NCI-H526 (cell line): ENCODE results near the gene ANK2.

Experiments
- DNase-seq, 2 experiments: peaks; one replicate each; lab custom pipeline; 2025; lab: John Stamatoyannopoulos, UW

ANK2 gene

DNA sequence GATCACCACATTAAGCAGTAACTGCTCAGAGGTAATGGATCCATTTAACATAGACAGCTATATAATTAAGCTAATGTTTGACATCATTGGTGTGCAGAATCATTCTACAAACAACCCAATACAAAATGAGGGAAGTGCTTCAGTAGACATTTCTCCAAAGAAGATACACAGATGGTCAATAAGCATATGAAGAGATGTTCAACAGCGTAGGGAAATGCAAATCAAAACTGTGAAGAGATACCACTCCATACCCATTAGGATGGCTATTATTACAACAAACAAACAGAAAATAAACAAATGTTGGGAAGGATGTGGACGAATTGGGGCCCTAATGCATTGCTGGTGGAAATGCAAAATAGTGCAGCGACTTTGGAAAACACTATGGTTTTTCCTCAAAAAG, 294.6 kb downstream of the ANK2 start:
- DNase-seq, result no peak

DNA sequence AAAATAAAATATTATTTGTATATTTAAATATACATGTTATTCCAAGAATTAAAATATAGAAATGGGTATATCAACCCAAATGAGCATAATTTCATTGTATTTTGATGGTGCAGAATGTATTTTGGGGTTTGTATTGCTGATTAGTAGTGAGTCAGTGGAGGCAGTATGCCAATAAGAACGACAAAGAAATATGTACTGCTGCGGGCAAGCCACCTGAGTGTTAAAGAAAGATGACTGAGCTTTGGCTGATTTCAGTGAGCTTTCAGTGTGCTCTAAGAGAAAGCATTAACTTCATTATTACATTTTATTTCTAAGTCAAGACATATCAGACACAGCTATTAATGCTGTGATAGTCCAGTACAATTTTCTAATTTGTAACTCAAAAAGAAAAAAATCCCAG, 297.8 kb downstream of the ANK2 start:
- no peak for DNase-seq

DNA sequence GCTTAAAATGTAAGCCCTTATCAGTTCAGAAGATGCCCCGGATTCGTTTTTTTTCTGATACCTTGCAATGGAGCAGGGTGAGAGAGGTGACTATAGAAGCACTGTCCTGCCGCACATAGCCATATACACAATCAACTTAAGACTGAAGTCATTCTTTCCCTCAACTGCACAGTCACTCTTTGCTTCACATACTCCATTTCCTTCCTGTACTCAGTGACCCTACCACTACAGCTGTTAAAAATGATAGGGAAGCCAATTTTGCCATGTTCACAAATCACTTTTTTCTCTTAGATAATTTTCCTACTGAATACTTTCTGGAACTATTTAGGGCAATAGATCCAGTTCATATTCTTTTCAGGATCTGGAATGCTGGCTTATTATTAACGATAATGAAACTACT, 300.0 kb downstream of the ANK2 start:
- no peak for DNase-seq

DNA sequence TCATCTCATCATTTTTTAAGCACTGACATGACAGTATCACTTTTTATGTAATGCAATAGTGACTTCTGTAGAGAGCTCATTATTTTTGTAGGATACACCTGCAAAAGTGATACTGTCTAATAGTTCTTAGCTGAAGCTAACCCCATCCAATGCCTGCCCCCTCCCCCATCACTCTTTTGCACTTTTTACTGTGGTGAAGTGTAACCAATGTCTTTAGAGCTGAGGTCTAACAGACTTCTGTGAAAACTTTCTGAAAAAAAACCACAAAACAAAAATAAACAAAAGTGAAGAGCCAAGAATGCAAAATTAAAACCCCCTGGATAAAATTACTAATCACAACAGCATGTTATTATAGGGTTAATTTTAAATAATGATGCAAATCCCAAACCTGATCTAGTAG, 301.1 kb downstream of the ANK2 start:
- no peak for DNase-seq

DNA sequence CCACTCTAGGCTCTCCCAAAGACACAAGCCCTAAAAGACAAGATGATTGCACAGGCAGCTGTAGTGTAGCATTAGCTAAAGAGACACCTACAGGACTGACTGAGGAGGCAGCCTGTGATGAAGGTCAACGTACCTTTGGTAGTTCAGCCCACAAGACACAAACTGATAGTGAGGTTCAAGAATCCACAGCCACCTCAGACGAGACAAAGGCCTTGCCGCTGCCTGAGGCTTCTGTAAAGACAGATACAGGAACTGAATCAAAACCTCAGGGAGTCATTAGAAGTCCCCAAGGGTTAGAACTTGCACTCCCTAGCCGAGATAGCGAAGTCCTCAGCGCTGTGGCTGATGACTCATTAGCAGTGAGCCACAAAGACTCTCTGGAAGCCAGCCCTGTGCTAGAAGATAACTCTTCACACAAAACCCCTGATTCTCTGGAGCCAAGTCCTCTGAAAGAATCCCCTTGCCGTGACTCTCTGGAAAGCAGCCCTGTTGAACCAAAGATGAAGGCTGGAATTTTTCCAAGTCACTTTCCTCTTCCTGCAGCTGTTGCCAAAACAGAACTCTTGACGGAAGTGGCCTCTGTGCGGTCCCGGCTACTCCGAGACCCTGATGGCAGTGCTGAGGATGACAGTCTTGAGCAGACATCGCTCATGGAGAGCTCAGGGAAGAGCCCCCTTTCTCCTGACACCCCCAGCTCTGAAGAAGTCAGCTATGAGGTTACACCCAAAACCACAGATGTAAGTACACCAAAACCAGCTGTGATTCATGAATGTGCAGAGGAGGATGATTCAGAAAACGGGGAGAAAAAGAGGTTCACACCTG, 306.3 kb downstream of the ANK2 start:
- no peak for DNase-seq

DNA sequence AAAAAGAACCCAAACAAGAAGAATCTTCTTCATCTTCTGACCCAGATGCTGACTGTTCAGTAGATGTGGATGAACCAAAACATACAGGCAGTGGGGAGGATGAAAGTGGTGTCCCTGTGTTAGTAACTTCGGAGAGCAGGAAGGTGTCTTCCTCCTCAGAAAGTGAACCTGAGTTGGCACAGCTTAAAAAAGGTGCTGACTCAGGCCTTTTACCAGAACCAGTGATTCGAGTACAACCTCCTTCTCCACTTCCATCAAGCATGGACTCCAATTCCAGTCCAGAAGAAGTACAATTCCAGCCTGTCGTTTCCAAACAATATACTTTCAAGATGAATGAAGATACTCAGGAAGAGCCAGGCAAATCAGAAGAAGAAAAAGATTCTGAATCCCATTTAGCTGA, 307.0 kb downstream of the ANK2 start:
- DNase-seq, result no peak

DNA sequence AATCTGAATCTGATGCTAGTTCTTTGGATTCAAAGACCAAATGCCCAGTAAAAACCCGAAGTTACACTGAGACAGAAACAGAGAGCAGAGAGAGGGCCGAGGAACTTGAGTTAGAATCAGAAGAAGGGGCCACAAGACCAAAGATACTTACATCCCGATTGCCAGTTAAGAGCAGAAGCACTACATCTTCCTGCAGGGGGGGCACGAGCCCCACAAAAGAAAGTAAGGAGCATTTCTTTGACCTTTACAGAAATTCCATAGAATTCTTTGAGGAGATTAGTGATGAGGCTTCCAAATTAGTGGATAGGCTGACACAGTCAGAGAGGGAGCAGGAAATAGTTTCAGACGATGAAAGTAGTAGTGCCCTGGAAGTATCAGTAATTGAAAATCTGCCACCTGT, 309.3 kb downstream of the ANK2 start:
- DNase-seq, result peak in 1 of 2 experiments; percentile 11

DNA sequence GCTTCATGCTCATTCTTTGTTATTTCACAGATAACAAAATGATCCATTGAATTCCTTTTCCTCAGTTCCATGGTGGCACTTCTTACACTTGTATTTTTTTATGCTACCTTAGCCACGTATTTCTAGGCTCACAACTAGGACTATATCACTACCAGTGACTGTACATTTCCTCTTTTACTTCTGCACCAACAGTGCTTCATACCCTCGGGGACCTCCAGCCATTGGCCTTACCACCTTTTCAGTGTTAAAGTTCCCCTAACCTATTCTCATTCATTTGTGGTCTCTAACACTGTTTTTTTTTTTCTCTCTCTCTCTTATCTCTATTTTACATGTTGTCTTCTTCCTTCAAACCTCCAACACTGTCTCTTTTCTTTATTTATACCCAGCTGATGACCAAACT, 315.9 kb downstream of the ANK2 start:
- DNase-seq, result no peak

DNA sequence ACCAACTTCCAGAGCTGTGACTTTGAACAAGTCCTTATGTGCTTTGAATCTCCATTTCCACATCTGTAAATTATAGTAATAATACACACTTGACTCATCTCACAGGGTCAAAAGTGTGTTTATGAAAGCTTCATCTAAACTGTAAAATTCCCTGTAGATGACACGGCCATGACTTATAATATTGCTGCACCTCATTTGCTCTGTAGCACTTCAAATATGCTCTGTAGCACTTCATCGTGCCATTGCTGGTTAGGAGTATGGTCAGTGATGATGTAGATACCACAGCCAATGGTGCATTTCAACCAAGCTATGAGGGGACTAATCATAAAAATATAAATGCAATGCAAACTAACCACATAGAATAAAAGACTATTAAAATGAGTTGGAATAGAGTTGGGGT, 318.6 kb downstream of the ANK2 start:
- no peak for DNase-seq

DNA sequence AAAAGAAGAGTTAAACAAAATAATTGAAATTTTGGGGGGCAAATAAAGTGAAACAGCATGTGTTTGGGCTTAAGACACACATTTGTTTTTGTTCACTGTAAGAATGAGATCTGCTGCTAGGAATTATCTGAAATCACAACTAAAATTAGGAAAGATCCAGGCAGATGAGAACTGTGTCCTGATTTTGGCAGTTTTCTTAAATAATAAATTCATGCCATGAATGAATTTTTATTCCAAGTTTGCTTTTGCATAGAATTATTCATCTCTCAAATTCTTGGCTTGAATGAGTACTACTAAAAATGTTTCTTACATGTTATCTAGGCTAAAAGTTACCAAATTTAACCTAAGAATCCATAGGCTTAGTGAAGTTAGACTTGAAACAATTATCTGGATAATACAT, 321.7 kb downstream of the ANK2 start:
- DNase-seq, result no peak

DNA sequence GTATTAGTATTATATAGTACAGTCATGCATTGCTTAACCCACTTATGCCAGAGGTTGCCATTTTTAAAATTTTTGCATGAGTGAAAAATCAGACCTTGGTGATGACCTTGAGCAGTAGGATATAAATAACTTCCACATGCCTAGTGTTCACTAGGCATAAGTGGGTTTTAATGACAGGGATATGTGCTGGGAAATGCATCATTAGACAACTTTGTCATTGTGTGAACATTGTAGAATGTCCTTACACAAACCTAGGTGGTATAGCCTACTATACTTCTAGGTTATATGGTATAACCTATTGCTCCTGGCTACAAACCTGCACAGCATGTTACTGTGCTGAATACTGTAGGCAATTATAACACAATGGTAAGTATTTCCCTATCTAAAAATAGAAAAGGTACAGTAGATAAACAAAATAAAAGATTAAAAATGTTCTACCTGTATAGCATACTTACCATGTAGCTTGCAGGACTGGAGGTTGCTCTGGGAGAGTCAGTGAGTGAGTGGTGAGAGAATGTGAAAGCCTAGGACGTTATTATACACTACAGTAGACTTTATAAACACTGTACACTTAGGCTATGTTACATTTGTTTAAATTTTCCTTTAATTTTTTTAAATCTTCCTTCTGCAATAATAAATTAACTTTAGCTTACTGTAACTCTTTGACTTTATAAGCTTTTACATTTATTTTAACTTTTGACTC, 326.7 kb downstream of the ANK2 start:
- DNase-seq, result no peak

DNA sequence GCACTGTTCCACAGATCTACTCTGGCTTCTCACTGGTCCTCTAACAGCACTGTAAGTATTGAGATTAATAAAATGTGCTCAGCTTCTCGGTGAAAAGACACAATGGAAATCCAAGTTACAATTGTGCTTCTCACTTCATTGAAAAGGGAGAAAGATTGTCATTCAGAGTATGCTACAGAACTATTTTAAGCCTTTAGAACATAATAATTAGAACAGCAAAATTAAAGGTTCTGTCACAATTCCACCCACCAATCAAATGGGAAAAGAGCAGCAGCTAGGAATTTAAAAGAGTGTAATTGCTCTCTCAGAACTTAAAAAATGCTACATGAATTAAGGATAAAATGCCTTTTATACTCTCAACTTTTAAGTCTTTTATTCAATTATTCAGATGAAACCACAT, 329.4 kb downstream of the ANK2 start:
- DNase-seq, result no peak

DNA sequence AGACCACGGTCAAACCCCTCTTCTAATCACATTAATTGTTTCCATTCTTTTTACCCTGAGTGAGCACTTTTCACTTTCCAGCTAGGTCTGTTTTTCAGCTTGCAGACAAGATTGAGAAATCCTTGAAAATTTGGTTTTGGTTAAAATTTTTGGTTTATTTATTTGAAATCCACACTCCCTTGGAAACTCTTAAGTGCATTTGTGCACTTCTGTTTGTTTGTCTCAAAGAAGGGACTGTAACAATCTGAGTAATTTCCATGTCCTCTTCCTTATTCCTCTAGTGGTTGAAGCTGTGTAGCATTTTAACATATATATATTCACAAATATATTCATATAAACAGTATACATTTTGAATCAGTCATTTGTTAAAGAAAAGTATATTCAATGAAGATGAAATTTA, 333.3 kb downstream of the ANK2 start:
- DNase-seq, result no peak

DNA sequence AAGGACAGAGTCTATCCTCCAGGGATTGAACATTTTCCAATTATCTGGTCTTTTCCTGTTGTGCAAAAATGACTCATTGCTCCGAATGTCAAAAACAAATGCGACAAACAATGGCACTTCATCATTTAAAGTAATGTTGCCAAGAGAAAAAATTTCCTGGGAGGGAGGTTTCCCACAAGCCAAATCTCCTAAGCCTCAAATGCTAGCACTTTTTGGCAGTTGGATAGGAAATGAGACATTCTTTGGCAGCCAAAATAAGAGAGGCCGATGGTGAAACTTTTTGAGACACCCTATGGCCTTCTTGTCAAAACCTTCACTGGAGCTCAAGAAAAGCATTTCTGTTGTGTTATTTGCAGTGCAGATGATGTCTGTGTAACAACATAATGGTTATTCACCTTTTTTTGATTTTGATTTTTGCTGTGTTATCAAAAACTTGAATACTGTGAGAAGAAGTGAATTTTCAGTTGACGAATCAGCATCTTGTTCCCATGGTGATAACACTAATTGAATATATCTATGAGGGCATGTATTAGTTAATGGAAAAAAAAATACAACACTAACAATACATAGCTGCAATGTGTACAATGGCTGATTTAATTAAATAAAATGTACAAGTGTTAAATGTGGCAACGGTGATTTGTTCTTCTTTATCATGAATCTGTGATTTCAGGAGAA, 333.8 kb downstream of the ANK2 start:
- DNase-seq, result no peak

DNA sequence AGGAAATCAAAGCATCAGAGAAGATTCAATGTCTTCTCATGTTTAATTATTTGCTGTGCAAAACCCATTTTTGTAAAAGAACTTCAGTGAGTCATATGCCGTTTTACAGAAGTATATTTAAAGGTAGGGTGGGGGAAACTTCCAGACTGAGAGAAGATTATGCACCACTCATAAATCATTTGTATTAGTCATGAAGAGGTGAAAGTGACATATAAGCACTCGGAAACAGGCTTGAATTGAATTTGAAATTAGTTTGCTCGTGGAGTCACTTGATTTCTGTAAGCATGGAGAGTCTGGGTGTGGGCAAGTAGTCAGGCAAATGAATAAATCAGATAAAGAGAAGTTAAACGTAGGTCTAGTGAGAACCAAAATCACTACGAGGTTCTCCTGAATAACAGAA, 335.1 kb downstream of the ANK2 start:
- DNase-seq, result no peak

DNA sequence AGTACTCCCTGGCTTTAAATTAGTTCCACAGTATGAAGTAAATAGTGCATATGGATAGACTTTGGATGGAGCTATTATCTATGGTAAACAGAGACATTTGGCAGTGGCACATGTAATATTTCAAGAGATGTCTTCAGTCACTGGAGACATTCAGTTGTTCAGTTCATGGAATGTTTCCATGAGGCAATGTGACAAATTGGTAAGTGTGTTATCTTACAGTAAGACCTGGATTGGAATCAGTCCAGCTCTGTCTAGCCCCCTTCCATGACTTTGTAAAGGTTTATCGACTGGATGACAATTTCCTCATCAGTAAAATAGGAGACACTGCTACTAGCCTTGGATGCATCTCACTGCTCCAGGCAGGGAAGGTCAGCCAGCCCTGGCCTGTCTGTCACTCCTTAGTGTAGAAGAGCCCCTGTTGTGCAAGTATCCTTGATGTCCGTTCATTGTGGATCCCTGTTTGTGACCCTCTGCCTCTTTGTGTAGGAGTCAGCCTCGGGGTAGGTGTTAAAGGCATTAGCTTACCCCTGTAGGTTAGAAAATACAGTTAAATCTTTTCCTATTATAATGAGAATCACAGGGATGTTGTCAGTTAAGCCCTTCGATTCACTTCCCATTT, 335.9 kb downstream of the ANK2 start:
- DNase-seq, result no peak

DNA sequence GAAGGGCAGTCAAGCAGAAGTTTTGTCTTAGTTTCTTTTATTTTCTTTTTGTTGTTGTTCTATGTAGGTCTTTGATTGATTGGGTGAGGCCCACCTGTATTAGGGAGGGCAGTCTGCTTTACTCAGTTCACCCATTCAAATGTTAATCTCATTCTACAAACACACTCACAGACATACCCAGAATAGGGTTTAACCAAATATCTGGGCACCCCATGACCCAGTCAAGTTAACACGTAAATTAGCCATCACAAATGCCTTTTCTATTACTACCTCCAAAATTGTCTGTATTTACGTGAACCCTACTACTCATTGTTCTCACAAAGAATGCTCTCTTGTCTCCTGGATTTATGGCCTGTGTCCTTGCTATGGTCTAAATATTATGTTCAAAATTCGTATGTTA, 339.7 kb downstream of the ANK2 start:
- DNase-seq, result no peak

DNA sequence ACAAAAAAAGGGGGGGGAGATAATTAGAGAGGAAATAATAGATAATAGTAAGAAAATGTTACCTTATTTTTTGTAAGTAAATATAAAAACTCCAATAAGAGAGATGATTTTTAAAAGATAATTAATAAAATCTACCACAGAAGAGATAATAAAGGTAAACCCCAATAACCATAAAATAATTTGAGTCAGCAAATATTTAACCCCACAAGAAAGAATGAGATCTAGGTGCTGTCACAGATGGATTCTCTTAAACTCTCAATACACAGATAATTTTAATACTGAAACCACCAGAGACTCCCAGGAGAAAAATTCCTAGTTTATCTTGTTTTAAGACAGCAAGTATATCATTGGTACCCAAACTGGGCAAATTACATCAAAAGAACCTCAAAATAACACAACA, 341.4 kb downstream of the ANK2 start:
- no peak for DNase-seq

DNA sequence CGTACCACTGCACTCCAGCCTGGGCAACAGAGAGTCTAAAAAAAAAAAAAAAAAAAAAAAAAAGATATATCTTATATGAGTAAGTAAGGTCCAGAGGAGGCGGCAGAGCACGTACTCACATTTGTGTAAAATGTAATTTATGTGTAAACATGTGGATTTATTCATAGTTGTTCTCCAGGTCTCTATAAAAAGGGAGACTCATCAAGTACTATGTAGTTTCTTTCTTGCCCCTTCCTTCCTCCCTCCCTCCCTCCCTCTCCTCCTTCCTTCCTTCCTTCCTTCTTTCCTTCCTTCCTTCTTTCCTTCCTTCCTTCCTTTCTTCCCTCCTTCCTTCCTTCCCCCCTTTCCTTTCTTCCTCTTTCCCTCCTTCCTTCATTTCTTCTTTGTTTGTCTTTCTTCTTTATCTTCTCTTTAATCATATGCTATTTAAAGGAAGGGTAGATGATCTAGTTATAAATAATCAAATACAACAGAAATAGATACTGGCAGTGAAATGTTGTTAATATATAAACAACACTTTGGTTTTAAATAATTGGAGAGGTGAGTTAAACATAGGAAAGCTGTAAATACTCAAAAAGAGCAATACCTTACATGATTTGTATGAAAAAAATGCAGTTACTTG, 344.8 kb downstream of the ANK2 start:
- DNase-seq, result no peak

DNA sequence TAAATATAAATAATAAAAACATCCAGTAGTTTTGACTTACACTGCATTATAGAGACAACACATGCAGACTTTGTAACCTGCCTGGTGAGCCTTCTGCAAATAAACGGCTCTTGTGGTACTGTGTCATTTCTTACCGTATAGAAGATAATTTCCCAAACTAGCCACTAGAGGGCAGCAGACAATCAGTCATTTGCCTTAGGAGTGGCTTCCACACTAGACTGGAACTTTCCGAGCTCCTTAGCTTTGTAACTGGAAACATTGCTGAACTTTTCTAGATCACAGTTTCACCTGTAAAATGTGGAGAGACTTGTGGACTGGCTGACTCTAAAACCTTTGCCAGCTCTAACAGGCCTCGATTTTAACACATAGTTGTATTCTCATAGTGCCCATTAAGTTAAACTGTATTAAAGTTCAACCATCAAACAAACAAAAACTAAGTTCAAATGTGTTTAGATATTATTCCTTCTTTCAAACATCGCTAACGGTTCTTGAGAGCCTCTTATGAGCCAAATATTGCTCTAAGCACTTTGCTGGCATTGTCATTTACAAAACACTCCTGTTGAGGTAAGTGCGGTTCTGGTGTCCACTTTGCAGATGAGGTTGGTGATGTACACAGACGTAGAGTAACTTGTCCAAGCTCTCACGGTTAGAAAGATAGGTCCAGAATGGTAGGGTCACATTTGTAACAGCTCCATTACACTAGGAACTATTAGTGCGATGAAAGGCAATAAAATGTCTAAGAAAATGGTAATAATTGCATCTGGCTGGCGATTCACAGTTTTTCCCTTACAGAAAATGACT, 345.5 kb downstream of the ANK2 start:
- DNase-seq, result peak; percentile 85 to 87

DNA sequence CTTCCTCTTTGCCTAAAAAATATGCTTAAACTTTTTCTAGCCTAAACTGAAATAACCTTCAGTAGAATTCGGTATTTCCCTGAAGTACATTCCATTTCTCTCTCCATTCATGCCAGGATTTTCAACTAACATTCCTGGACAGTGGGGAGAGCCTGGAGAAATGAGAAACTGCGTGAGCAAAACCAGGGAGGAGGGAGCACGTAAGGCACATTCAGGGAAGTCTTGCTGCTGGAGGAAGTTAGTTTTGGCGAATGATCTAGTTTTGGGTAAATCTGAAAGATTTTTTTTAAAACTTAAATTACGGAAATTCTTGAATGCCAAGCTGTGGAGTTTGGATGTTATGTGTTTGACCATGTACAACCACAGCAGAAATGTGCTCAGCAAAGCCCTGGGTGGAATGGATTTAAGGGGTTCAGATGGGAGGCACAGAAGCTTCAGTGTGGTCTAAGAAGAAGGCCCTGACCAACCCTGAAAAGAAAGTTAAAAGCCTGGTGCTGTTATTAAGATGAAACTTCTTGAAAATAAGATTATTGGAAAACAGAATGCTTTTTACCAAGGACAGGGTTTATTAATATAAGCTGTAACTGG, 347.8 kb downstream of the ANK2 start:
- no peak for DNase-seq
